ENCODE data around the gene TMEM106B. TPM values are rescaled to one million over a fixed set of nuclear protein-coding genes. Genes with fewer than 3 reads are reported as not detected.

TMEM106B gene
- total RNA-seq, 1 experiment from 2014 or later = 37.1 TPM

- DNase-seq (ENCODE audit: low spot score) = no peak
- CTCF ChIA-PET = interaction anchor here (1.2 kb wide), 1 partner anchor 15 kb away, joined by 4 read pairs; no protein-coding TSS in a partner anchor
These were observed 33.6 kb downstream of the TMEM106B start for GRCh38 chr7:12244694-12245093.

GRCh38 chr7:12249706-12250105 is 38.6 kb downstream of the TMEM106B start:
- Histone ChIP-seq H3K36me3 (ENCODE audit: insufficient read depth, low read length, poor library complexity, severe bottlenecking) (no peaks in the 10 kb centered on the region), H3K4me1 (ENCODE audit: insufficient read depth, low read length, poor library complexity, severe bottlenecking) (no peaks in the 10 kb centered on the region), H3K9me3 (ENCODE audit: low read depth, low read length, poor library complexity, severe bottlenecking) (no peaks in the 10 kb centered on the region), H3K27me3 (replicated peaks; ENCODE audit: insufficient read depth, low read depth, low read length, poor library complexity) (no peaks in the 10 kb centered on the region), H3K4me3 (ENCODE audit: low read depth, low read length, poor library complexity, severe bottlenecking) (no peak overlapping the region), H3K27ac (ENCODE audit: low read depth, low read length, poor library complexity, severe bottlenecking) (no peak overlapping the region)
- POLR2A ChIA-PET (ENCODE audit: low non-redundant PET) = no interaction called here
- BruUV-seq (replicated peaks) = no TSS peak
- CTCF ChIA-PET = no interaction called here
- DNase-seq (ENCODE audit: low spot score) = no peak
- no peak for TF ChIP-seq EZH2 (IDR thresholded peaks at IDR 0.05; ENCODE audit: borderline replicate concordance, low read depth, low read length, poor library complexity, severe bottlenecking)
- no peak for TF ChIP-seq CTCF (conservative IDR thresholded peaks at IDR 0.05; ENCODE audit: low read depth, low read length)
- intact Hi-C loops (cut with micrococcal nuclease; ENCODE audit: unreplicated experiment) = no loop called here

More at GRCh38 chr7:12244694-12245093, 33.6 kb downstream of the TMEM106B start:
- intact Hi-C loops (cut with micrococcal nuclease; ENCODE audit: unreplicated experiment) = no loop called here
- POLR2A ChIA-PET (ENCODE audit: low non-redundant PET) = no interaction called here
- Histone ChIP-seq H3K4me3 (ENCODE audit: low read depth, low read length, poor library complexity, severe bottlenecking) (no peak overlapping the region), H3K27ac (ENCODE audit: low read depth, low read length, poor library complexity, severe bottlenecking) (no peak overlapping the region), H3K4me1 (ENCODE audit: insufficient read depth, low read length, poor library complexity, severe bottlenecking) (no peaks in the 10 kb centered on the region), H3K36me3 (ENCODE audit: insufficient read depth, low read length, poor library complexity, severe bottlenecking) (no peaks in the 10 kb centered on the region), H3K9me3 (ENCODE audit: low read depth, low read length, poor library complexity, severe bottlenecking) (no peaks in the 10 kb centered on the region), H3K27me3 (replicated peaks; ENCODE audit: insufficient read depth, low read depth, low read length, poor library complexity) (no peaks in the 10 kb centered on the region)
- no peak for TF ChIP-seq CTCF (conservative IDR thresholded peaks at IDR 0.05; ENCODE audit: low read depth, low read length)
- no peak for TF ChIP-seq EZH2 (IDR thresholded peaks at IDR 0.05; ENCODE audit: borderline replicate concordance, low read depth, low read length, poor library complexity, severe bottlenecking)
- no TSS peak for BruUV-seq (replicated peaks)

GRCh38 chr7:12250232-12250631 is 39.1 kb downstream of the TMEM106B start:
- Histone ChIP-seq H3K36me3 (ENCODE audit: insufficient read depth, low read length, poor library complexity, severe bottlenecking) (no peaks in the 10 kb centered on the region), H3K4me3 (ENCODE audit: low read depth, low read length, poor library complexity, severe bottlenecking) (no peak overlapping the region), H3K27me3 (replicated peaks; ENCODE audit: insufficient read depth, low read depth, low read length, poor library complexity) (no peaks in the 10 kb centered on the region), H3K4me1 (ENCODE audit: insufficient read depth, low read length, poor library complexity, severe bottlenecking) (no peaks in the 10 kb centered on the region), H3K27ac (ENCODE audit: low read depth, low read length, poor library complexity, severe bottlenecking) (no peak overlapping the region), H3K9me3 (ENCODE audit: low read depth, low read length, poor library complexity, severe bottlenecking) (no peaks in the 10 kb centered on the region)
- intact Hi-C loops (cut with micrococcal nuclease; ENCODE audit: unreplicated experiment) = no loop called here
- TF ChIP-seq EZH2 (IDR thresholded peaks at IDR 0.05; ENCODE audit: borderline replicate concordance, low read depth, low read length, poor library complexity, severe bottlenecking) (no peak), CTCF (conservative IDR thresholded peaks at IDR 0.05; ENCODE audit: low read depth, low read length) (no peak)
- CTCF ChIA-PET = no interaction called here
- POLR2A ChIA-PET (ENCODE audit: low non-redundant PET) = no interaction called here
- DNase-seq (ENCODE audit: low spot score) = no peak
- BruUV-seq (replicated peaks) = no TSS peak

All from A673 (cell line).